Fibroblast of peridontal ligament (primary cell): ENCODE data around the gene EEA1.

ENCODE experiments used
- DNase-seq: peaks from one replicate; pipeline ENCODE4 v3.0.0-alpha.2; 2010; ENCODE audit errors: extremely low read depth

EEA1 gene

DNA sequence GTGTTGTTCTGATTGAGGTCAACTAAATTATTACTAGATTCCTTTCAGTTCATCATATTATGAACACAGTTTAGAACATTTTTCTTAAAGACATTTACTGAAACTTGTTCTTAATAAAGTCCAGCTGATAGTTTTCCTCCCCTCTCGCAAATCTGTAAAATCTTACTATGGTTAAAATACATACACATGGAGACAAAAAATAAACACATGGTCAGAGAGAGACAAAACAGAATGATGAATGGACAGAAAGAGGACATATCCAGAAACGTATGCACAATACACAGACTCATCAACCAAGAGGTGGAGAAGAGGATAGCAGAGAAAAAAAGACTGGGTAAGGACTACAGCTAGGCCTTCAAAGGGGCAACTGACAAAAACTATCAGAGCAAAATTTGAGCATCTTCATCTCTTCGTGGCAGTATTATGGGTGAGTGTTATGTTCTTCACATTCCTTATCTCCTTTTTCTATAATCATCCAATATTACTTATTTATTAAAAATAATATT, 38.4 kb downstream of the EEA1 start:
- DNase-seq, result no peak

DNA sequence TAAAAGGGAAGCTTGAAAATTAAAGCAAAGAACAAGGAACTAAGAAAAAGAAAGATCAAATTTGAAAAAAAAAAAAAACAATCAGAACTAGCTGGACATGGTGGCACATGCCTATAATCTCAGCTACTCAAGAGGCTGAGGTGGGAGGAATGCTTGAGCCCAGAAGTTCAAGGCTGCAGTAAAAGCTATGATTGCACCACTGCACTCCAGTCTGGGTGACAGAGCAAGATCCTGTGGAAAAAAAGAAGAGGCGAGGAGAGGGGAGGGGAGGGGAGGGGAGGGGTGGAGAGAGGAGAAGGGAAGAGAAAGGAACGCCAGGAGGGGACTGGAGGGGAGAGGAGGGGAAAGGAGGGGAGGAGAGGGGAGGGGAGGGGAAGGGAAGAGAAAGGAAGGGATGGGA, 43.0 kb downstream of the EEA1 start:
- no peak for DNase-seq

DNA sequence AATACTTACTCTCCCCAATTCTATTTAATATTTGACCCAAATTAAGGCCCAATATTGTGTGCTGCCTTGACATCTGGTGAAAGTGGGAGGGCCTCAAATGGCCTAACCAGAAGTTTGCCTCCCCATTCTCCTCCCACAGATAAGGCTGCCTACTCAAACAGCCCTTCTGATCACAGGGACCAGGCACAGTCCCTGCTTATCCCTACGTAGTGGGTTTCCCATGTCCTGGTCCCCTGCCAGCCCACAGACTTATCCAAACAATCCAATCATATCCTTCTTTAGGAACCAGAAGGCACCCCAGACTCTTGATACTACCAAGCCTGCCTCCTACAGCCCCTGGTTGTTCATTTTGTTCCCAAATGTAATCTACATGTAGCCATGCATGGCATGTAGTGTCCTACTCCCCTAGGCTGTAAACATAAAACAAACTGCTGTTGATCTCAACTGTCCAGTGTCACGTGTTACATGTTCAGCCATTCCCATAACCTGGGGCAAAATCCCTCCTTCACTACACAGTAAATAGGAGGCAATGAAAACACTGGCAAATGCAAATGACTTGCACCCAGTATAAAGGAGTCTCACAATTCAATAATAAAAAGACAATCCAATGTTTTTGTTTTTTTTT, 49.3 kb downstream of the EEA1 start:
- DNase-seq, result no peak

DNA sequence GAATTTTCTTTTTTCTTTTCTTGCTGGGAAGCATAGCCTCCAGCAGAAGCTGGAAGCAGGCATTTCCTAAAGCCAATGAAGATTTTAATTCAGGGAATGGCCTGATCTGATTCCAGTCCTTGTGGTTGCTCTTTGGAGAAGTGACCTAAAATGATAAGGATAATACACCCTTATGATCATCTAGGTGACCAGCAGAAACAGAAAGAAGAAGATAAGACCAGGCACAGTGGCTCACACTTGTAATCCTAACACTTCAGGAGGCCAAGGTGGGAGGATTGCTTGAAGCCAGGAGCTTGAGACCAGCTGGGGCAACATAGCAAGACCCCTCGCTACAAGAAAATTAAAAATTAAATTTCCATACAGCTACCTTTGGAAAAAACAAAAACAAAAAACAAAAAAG, 51.2 kb downstream of the EEA1 start:
- no peak for DNase-seq

GRCh38 chr12:92876496-92876895, 52.6 kb downstream of the EEA1 start:
- DNase-seq, result no peak

- DNase-seq, result peak; percentile 71
Observed at GRCh38 chr12:92871116-92871515, 58.0 kb downstream of the EEA1 start.

DNA sequence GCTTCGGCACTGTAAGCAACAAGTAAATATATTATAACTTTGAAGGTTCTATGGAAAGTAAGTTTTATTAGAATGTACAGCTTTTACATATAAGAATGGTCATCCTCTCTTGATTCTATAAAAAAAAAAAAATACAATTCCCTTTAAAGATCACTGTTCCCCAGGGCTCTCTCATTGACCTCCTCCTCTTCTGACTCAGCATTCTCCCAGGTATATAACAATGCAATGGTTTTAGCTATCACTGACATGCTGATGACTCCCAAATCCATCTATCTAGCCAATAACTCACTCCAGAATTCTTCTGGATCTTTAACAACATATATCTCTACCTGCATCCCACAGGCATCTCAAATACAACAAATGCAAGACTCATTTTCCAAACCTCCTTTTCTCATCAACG, 62.7 kb downstream of the EEA1 start:
- DNase-seq, result no peak

DNA sequence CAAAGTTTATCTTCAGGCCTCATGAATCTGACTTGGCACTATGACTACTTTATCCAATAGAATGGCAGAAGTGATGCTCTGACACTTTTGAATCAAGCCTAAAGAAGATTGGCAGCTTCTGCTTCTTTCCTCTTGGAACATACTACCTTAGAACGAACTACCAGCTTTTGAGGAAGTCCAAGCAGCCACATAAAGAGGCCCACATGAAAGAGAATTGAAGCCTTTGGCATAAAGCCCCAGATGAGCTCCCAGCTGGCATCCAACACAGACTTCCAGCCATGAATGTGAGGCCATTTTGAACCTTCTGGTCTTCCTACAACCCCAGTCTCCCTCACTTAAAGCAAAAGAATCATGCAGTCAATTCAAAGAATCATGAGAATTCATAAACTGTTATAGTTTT, 65.8 kb downstream of the EEA1 start:
- DNase-seq, result no peak

DNA sequence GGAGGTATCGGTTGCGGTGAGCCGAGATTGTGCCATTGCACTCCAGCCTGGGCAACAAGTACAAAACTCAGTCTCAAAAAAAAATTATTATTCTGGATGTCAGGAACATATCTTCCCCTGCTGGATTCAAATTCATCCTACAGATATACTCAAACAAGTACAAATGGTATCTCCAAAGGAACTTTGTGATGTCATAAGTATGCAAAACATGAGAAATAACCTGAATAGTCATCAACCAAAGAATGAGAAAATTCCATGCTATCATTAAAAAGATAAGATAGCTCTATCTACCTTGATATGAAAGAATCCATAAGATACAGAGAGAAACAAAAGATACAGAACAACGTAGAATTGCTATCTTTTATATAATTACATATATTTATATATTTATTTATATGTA, 67.7 kb downstream of the EEA1 start:
- no peak for DNase-seq

- DNase-seq, result no peak
Observed at GRCh38 chr12:92860521-92860920, 68.6 kb downstream of the EEA1 start.

GRCh38 chr12:92859650-92860386, 69.3 kb downstream of the EEA1 start:
- DNase-seq, result no peak

DNA sequence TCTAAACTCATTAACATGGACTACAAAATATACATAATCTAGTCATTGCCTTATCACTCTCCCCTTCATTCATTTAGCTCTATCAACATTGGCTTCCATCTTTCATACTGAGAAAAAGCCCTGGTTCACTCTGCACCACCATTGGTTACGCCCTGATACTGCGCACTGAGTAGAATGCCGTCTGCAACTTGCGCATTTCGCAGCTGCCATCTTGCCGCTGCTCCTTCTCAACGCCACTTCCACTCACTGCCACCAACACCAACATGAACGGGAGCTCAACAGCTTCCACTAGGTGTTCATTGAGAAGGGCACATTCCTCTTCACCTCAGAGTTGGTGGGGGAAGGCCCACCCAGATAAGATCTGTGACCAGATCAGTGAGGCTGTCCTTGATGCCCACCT, 71.3 kb downstream of the EEA1 start:
- no peak for DNase-seq

DNA sequence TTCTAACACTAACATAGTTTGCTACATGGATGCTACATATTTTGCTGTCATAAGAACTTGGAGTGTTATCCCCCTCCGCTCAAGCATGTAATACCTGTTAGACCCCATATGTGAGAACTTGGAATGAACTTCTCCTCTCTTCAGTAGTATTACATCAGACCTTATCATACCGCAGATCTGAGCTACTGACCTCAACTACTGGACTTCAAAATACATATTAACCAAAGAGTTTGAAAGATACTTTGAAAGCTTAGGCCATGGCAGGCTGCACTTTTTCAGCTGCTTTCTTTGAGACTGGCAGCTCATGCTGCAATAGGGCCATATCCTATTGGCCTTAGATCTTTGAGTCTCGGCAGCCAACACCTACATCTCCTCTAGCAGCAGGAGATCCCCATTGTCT, 74.8 kb downstream of the EEA1 start:
- no peak for DNase-seq

GRCh38 chr12:92848740-92849139, 80.4 kb downstream of the EEA1 start:
- no peak for DNase-seq

DNA sequence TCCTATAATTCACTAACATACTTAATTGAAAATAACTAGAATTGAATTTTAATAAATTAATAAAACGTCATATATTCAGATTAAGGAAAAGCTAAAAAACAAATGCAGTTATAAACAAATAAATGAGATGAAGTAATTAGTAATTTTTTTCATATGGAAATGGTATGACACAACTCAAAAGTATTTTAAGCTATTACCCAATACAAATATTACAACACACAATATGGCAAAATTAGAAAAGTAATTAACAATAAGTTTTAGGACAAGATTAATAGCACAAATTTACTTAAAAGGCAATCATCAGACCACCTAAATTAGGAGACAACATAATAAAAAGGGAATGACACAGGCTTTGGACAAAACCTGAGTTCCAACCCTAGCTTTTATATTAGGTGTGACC, 81.7 kb downstream of the EEA1 start:
- peak; percentile 15 for DNase-seq

DNA sequence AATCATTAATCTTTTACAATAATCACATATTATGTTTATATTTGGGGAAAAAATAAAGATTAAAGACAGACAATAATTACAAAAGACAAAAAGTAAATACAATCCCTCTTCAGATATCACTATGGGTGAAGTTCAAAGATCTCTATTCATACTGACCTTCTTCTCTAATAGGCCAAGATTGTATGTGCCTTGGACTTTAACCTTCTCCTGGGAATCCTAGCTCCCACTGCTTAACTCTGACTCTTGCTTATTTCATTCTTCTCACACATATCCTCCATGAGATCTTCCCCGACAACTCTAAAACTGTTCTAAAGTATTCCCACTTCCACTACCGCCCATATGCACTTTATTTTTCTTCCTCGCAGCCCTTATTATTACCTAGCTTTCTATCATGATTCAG, 83.8 kb downstream of the EEA1 start:
- DNase-seq, result no peak

- peak; percentile 24 for DNase-seq
Observed at GRCh38 chr12:92844151-92844763, 84.8 kb downstream of the EEA1 start.

DNA sequence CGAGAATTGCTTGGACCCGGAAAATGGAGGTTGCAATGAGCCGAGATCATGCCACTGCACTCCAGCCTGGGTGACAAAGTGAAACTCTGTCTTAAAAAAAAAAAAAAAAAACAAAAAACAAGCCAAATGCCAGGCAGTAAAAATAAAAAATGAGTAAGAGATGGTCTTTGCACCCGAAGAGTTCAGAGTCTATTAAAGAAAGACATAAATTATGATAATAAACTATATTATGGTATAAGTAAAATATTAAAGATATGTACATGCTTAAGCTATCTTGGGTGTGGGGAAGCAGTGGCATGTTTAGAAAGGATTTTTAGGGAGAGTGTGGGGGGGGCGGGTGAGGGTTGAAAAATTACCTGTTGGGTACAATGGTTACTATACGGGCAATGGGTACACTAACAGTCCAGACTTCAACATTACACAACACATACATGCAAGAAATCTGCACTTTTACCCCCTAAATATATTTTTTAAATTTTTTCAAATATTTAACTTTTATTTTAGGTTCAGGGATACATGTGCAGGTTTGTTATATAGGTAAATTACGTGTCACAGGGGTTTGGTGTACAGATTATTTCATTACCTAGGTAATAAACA, 99.3 kb downstream of the EEA1 start:
- no peak for DNase-seq

DNA sequence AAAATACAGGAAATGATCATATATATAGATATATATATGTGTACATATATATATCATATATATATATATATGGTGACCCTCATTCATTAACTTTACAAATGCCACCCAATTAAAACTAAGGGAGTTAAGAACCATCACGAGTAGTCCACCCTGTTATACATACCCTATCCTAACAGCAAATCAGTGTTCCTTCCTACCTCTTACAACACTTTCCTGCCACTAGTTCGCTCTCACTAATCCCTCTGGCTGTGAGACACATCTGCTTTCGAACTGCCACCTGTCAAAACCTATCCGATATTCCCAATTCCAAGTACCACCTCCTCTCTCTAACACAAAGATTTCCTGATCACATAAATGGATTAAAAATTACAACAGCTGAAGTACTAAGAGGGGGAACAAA, 100.5 kb downstream of the EEA1 start:
- no peak for DNase-seq

- peak; percentile 64 for DNase-seq
Observed at GRCh38 chr12:92827836-92828431, 101.2 kb downstream of the EEA1 start.

GRCh38 chr12:92821142-92821541, 108.0 kb downstream of the EEA1 start:
- no peak for DNase-seq

DNA sequence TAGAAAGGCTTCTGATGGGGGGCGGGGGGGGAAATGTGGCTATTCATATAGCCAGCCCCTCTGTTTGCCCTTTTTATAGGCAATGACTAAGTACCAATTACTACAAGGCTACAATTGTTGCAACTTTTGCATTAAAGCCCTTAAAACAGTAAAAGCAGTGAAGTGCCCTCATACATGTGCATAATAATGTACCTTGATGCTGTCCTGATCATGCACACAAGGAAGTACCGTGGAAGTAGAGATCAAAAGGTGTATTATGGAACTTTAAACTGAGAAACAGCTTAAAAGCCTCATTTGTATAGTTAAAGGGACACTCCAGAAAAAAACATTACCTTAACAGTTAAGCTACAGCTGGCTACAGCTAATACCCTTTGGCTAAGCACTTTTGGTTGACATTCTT, 114.5 kb downstream of the EEA1 start:
- no peak for DNase-seq
